ENCODE measurements around the gene UPF2. TPM values are rescaled to one million over a fixed set of nuclear protein-coding genes. Genes with fewer than 3 reads are reported as not detected.
"Not testable (repeated sequence)": the region's sequence is repeated elsewhere in the genome, so short reads cannot be mapped to it uniquely, and the experiment has no call there.

Gene UPF2
- polyA plus RNA-seq, 1 donor (not counting 4 experiments of a cell fraction or from before 2014, with no cell fraction given), result 20.3 TPM

DNA sequence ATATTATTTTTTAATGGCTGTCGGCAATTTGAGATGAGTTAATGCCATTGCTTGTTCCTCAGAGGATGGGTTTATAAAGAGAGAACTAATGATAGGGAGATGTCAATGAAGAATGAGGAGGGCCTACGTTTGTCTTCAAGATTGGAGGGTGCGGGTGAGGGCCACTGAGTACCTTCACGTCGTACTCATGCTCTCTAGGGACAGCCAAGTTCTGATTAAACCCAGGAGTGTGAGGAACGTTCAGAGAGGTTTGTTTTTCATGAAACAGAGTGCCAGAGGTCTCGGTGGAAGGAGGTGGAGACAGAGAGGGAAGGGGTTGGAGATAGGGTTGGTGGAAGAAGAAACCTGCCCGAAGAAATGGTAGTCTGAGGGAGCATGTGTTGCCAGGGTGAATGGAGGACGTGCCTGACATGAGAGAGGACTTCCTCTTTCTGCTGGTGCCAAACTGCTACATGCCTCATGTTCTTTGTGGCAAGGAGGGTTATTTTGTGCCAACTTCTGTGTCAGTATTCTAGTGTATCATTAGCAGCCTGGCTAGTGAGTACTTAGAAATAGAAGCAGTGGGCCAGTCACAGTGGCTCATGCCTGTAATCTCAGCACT is 35.1 kb upstream of the UPF2 start:
- no peaks in the 10 kb centered on the region for H3K79me2 ChIP-seq (ENCODE audit: control insufficient read depth, insufficient read depth, low read length)
- H3K27me3 ChIP-seq (ENCODE audit: control insufficient read depth, extremely low read depth, insufficient read depth, low read length), result no peaks in the 10 kb centered on the region
- peaks cover 3% of the 10 kb centered on the region for H3K4me1 ChIP-seq (ENCODE audit: control insufficient read depth, extremely low read depth, insufficient read depth, low read length)
- peaks cover 2% of the 10 kb centered on the region for H4K20me1 ChIP-seq (ENCODE audit: control insufficient read depth, extremely low read depth, insufficient read depth, low read length)
- H3K36me3 ChIP-seq (ENCODE audit: control insufficient read depth in 2 of 2, extremely low read depth in 1 of 2, insufficient read depth in 2 of 2, low read length in 2 of 2), result peaks cover 0 to 3% of the 10 kb centered on the region in 2 experiments
- no peak overlapping the region for H3K4me3 ChIP-seq (ENCODE audit: control insufficient read depth in 2 of 3, extremely low read depth in 1 of 3, insufficient read depth in 2 of 3, low read depth in 1 of 3, low read length in 3 of 3)
- no peaks in the 10 kb centered on the region for H3K9me3 ChIP-seq (ENCODE audit: control insufficient read depth, low read depth, low read length)
- DNase-seq (ENCODE audit: low read depth, low spot score) (no peak), FAIRE-seq (no peak)
- no peak overlapping the region for H2AFZ ChIP-seq (ENCODE audit: control insufficient read depth, low read length)
- H3K27ac ChIP-seq (ENCODE audit: control insufficient read depth, insufficient read depth, low read length), result no peak overlapping the region
- H3K9me1 ChIP-seq (ENCODE audit: control insufficient read depth, extremely low read depth, insufficient read depth, low read length), result no peaks in the 10 kb centered on the region
- no peak for TF ChIP-seq CTCF (optimal IDR thresholded peaks at IDR 0.05 in 1 of 3, IDR thresholded peaks at IDR 0.05 in 1 of 3, conservative IDR thresholded peaks at IDR 0.05 in 1 of 3; ENCODE audit: extremely low read depth in 1 of 3, insufficient read depth in 2 of 3, low read length in 3 of 3)
- no peak for TF ChIP-seq EZH2 (IDR thresholded peaks at IDR 0.05; ENCODE audit: low read length)
- H3K9ac ChIP-seq (ENCODE audit: control insufficient read depth, extremely low read depth, insufficient read depth, low read length), result no peak overlapping the region
- no peak overlapping the region for H3K4me2 ChIP-seq (ENCODE audit: control insufficient read depth, extremely low read depth, insufficient read depth, low read depth, low read length)
- dilution Hi-C loops (cut with MboI; ENCODE audit: extremely low pct_ligation_motif_present, low sequenced_read_pairs), result no loop called here

GRCh38 chr10:12073526-12073925 is 30.9 kb upstream of the UPF2 start:
- no peaks in the 10 kb centered on the region for H3K27me3 ChIP-seq (ENCODE audit: control insufficient read depth, extremely low read depth, insufficient read depth, low read length)
- H3K79me2 ChIP-seq (ENCODE audit: control insufficient read depth, insufficient read depth, low read length), result peaks cover 17% of the 10 kb centered on the region
- H3K4me2 ChIP-seq (ENCODE audit: control insufficient read depth, extremely low read depth, insufficient read depth, low read depth, low read length), result no peak overlapping the region
- no peaks in the 10 kb centered on the region for H3K9me1 ChIP-seq (ENCODE audit: control insufficient read depth, extremely low read depth, insufficient read depth, low read length)
- no peak overlapping the region for H2AFZ ChIP-seq (ENCODE audit: control insufficient read depth, low read length)
- H3K4me1 ChIP-seq (ENCODE audit: control insufficient read depth, extremely low read depth, insufficient read depth, low read length), result peaks cover 4% of the 10 kb centered on the region
- no peaks in the 10 kb centered on the region for H3K9me3 ChIP-seq (ENCODE audit: control insufficient read depth, low read depth, low read length)
- no peak overlapping the region for H3K9ac ChIP-seq (ENCODE audit: control insufficient read depth, extremely low read depth, insufficient read depth, low read length)
- H4K20me1 ChIP-seq (ENCODE audit: control insufficient read depth, extremely low read depth, insufficient read depth, low read length), result no peaks in the 10 kb centered on the region
- peaks cover 0 to 3% of the 10 kb centered on the region in 2 experiments for H3K36me3 ChIP-seq (ENCODE audit: control insufficient read depth in 2 of 2, extremely low read depth in 1 of 2, insufficient read depth in 2 of 2, low read length in 2 of 2)
- FAIRE-seq (no peak), DNase-seq (ENCODE audit: low read depth, low spot score) (no peak)
- TF ChIP-seq CTCF (optimal IDR thresholded peaks at IDR 0.05 in 1 of 3, IDR thresholded peaks at IDR 0.05 in 1 of 3, conservative IDR thresholded peaks at IDR 0.05 in 1 of 3; ENCODE audit: extremely low read depth in 1 of 3, insufficient read depth in 2 of 3, low read length in 3 of 3) (no peak), EZH2 (IDR thresholded peaks at IDR 0.05; ENCODE audit: low read length) (no peak)
- H3K27ac ChIP-seq (ENCODE audit: control insufficient read depth, insufficient read depth, low read length), result no peak overlapping the region
- no peak overlapping the region for H3K4me3 ChIP-seq (ENCODE audit: control insufficient read depth in 2 of 3, extremely low read depth in 1 of 3, insufficient read depth in 2 of 3, low read depth in 1 of 3, low read length in 3 of 3)
- dilution Hi-C loops (cut with MboI; ENCODE audit: extremely low pct_ligation_motif_present, low sequenced_read_pairs), result no loop called here

- H3K9ac ChIP-seq (ENCODE audit: control insufficient read depth, extremely low read depth, insufficient read depth, low read length); DNase-seq (ENCODE audit: low read depth, low spot score); H3K9me1 ChIP-seq (ENCODE audit: control insufficient read depth, extremely low read depth, insufficient read depth, low read length); H3K4me2 ChIP-seq (ENCODE audit: control insufficient read depth, extremely low read depth, insufficient read depth, low read depth, low read length); dilution Hi-C loops (cut with MboI; ENCODE audit: extremely low pct_ligation_motif_present, low sequenced_read_pairs); H3K4me3 ChIP-seq (ENCODE audit: control insufficient read depth in 2 of 3, extremely low read depth in 1 of 3, insufficient read depth in 2 of 3, low read depth in 1 of 3, low read length in 3 of 3); H2AFZ ChIP-seq (ENCODE audit: control insufficient read depth, low read length); H3K36me3 ChIP-seq (ENCODE audit: control insufficient read depth in 2 of 2, extremely low read depth in 1 of 2, insufficient read depth in 2 of 2, low read length in 2 of 2); H3K27me3 ChIP-seq (ENCODE audit: control insufficient read depth, extremely low read depth, insufficient read depth, low read length); H3K9me3 ChIP-seq (ENCODE audit: control insufficient read depth, low read depth, low read length); H3K27ac ChIP-seq (ENCODE audit: control insufficient read depth, insufficient read depth, low read length); H4K20me1 ChIP-seq (ENCODE audit: control insufficient read depth, extremely low read depth, insufficient read depth, low read length); FAIRE-seq: not testable (repeated sequence)
- peaks cover 17% of the 10 kb centered on the region for H3K79me2 ChIP-seq (ENCODE audit: control insufficient read depth, insufficient read depth, low read length)
- peaks cover 16% of the 10 kb centered on the region for H3K4me1 ChIP-seq (ENCODE audit: control insufficient read depth, extremely low read depth, insufficient read depth, low read length)
These were observed 28.8 kb upstream of the UPF2 start for GRCh38 chr10:12071441-12071840.
